Osteoblast (primary cell): ENCODE measurements around the gene PDE1C. TPM values are rescaled to one million over a fixed set of nuclear protein-coding genes. Genes with fewer than 3 reads are reported as not detected.

Experiments used
- DNase-seq: peaks from one replicate; pipeline ENCODE4 v3.0.0; 2011; ENCODE audit warnings: low spot score, mixed read lengths; ENCODE audit not compliant: insufficient read length; ENCODE audit errors: missing footprints
- H2AFZ ChIP-seq: 2 replicates; pipeline ENCODE4 v1.6.0; 2011; ENCODE audit warnings: mild to moderate bottlenecking, low read length
- H3K27ac ChIP-seq: 2 replicates; pipeline ENCODE4 v1.5.1; 2011; ENCODE audit warnings: mild to moderate bottlenecking, low read depth, low read length, moderate library complexity
- H3K27me3 ChIP-seq: 2 replicates; pipeline ENCODE4 v1.6.0; 2012; ENCODE audit warnings: mild to moderate bottlenecking, control low read depth, inconsistent platforms, low read length, moderate library complexity; ENCODE audit not compliant: insufficient read depth
- H3K36me3 ChIP-seq: 2 replicates; pipeline ENCODE4 v1.5.1; 2011; ENCODE audit warnings: mild to moderate bottlenecking, low read length, control low read depth, moderate library complexity; ENCODE audit not compliant: insufficient read depth
- H3K4me1 ChIP-seq: 2 replicates; pipeline ENCODE4 v1.5.1; 2011; ENCODE audit warnings: mild to moderate bottlenecking, low read length, control low read depth, moderate library complexity; ENCODE audit not compliant: insufficient read depth
- H3K4me2 ChIP-seq: 2 replicates; pipeline ENCODE4 v1.6.0; 2011; ENCODE audit warnings: mild to moderate bottlenecking, low read length; ENCODE audit not compliant: insufficient read depth
- H3K4me3 ChIP-seq: fragments of 200-600 bp; sonication (generic); 3 replicates; pipeline ENCODE4 v1.5.1; 2012; ENCODE audit warnings: mild to moderate bottlenecking, low read length, inconsistent platforms; ENCODE audit not compliant: insufficient read depth
- H3K79me2 ChIP-seq: 2 replicates; pipeline ENCODE4 v1.6.0; 2012; ENCODE audit warnings: mild to moderate bottlenecking, low read length, control low read depth, inconsistent platforms; ENCODE audit not compliant: insufficient read depth
- H3K9me3 ChIP-seq: 2 replicates; pipeline ENCODE4 v1.5.1; 2011; ENCODE audit warnings: low read depth, low read length, control low read depth
- H4K20me1 ChIP-seq: 2 replicates; pipeline ENCODE4 v1.6.0; 2012; ENCODE audit warnings: mild to moderate bottlenecking, low read length, control low read depth; ENCODE audit not compliant: insufficient read depth
- CTCF ChIP-seq: IDR thresholded peaks from 2 replicates; pipeline ENCODE4 v1.5.1; 2011; ENCODE audit warnings: mild to moderate bottlenecking, low read depth, low read length, moderate library complexity; ENCODE audit errors: extremely low read depth
- total RNA-seq: library from RNA; depleted of rRNA; stranded (reverse); fragments of >200 nt; gene quantifications from 2 replicates; pipeline ENCODE4 v1.2.3, GENCODE V29; 2012

PDE1C gene
- total RNA-seq, 1 donor, result 149 TPM

- H3K4me1 ChIP-seq, result peaks cover 24% of the 10 kb centered on the region
- no peak overlapping the region for H3K4me2 ChIP-seq
- peaks cover 3% of the 10 kb centered on the region for H4K20me1 ChIP-seq
- no peak overlapping the region for H3K4me3 ChIP-seq
- H3K79me2 ChIP-seq, result peaks cover 32% of the 10 kb centered on the region
- H3K36me3 ChIP-seq, result peaks cover 41% of the 10 kb centered on the region
- no peaks in the 10 kb centered on the region for H3K27me3 ChIP-seq
- no peak overlapping the region for H2AFZ ChIP-seq
- TF ChIP-seq CTCF, result no peak
- no peak overlapping the region for H3K27ac ChIP-seq
- DNase-seq, result no peak
- no peaks in the 10 kb centered on the region for H3K9me3 ChIP-seq
These were observed 23.1 kb downstream of the PDE1C start for GRCh38 chr7:32047075-32047474.

GRCh38 chr7:32045228-32045627 is 25.0 kb downstream of the PDE1C start:
- H3K4me1 ChIP-seq, result peaks cover 24% of the 10 kb centered on the region
- peaks cover 3% of the 10 kb centered on the region for H4K20me1 ChIP-seq
- H2AFZ ChIP-seq, result no peak overlapping the region
- H3K79me2 ChIP-seq, result peaks cover 29% of the 10 kb centered on the region
- H3K4me2 ChIP-seq, result no peak overlapping the region
- no peak overlapping the region for H3K4me3 ChIP-seq
- peak overlapping the region; percentile 10 for H3K27ac ChIP-seq
- no peak for TF ChIP-seq CTCF
- H3K36me3 ChIP-seq, result peaks cover 26% of the 10 kb centered on the region
- H3K9me3 ChIP-seq, result no peaks in the 10 kb centered on the region
- DNase-seq, result no peak
- H3K27me3 ChIP-seq, result no peaks in the 10 kb centered on the region

GRCh38 chr7:32044739-32045138 is 25.5 kb downstream of the PDE1C start:
- H4K20me1 ChIP-seq, result peaks cover 3% of the 10 kb centered on the region
- TF ChIP-seq CTCF, result no peak
- no peaks in the 10 kb centered on the region for H3K9me3 ChIP-seq
- H3K27me3 ChIP-seq, result no peaks in the 10 kb centered on the region
- peak overlapping the region; percentile 81 for H3K27ac ChIP-seq
- H3K4me1 ChIP-seq, result peaks cover 24% of the 10 kb centered on the region
- DNase-seq, result no peak
- H3K36me3 ChIP-seq, result peaks cover 22% of the 10 kb centered on the region
- no peak overlapping the region for H3K4me2 ChIP-seq
- H3K4me3 ChIP-seq, result no peak overlapping the region
- H3K79me2 ChIP-seq, result peaks cover 24% of the 10 kb centered on the region
- no peak overlapping the region for H2AFZ ChIP-seq

GRCh38 chr7:32043688-32044087 is 26.5 kb downstream of the PDE1C start:
- Histone ChIP-seq H3K27ac (peak overlapping the region; percentile 81), H2AFZ (no peak overlapping the region), H4K20me1 (no peaks in the 10 kb centered on the region), H3K9me3 (no peaks in the 10 kb centered on the region), H3K27me3 (no peaks in the 10 kb centered on the region), H3K4me2 (peak overlapping the region; percentile 22), H3K79me2 (peaks cover 24% of the 10 kb centered on the region), H3K4me1 (peaks cover 24% of the 10 kb centered on the region), H3K36me3 (peaks cover 22% of the 10 kb centered on the region), H3K4me3 (no peak overlapping the region)
- TF ChIP-seq CTCF, result no peak
- DNase-seq, result peak; percentile 39
